Stomach (tissue), 9 donors: ENCODE results near the gene KLHL36. TPM values are rescaled to one million over a fixed set of nuclear protein-coding genes. Genes with fewer than 3 reads are reported as not detected.

Experiments
- DNase-seq, 2 donors: peaks; one replicate each; pipeline versions ENCODE4 v3.0.0 to v3.0.0-alpha.2; 2013 to 2019
- H3K27ac ChIP-seq, 5 donors: fragments of 200-600 bp in 4 of 5; sonication (generic) in 4 of 5; one replicate each; pipeline ENCODE4 v1.5.1; 2013 to 2019; ENCODE audit warnings: mild to moderate bottlenecking in 1 of 5, moderate library complexity in 1 of 5
- H3K27me3 ChIP-seq, 3 donors: fragments of 200-600 bp; sonication (generic); one replicate each; pipeline ENCODE4 v1.5.1; 2017 to 2019; ENCODE audit warnings: mixed run types in 1 of 3
- H3K36me3 ChIP-seq, 4 donors: fragments of 200-600 bp; sonication (generic); 1 replicate in 3 of 4; 2 replicates in 1 of 4; pipeline ENCODE4 v1.5.1; 2016 to 2019
- H3K4me1 ChIP-seq, 4 donors: fragments of 200-600 bp; sonication (generic); one replicate each; pipeline ENCODE4 v1.5.1; 2016 to 2019
- H3K4me3 ChIP-seq, 4 donors: fragments of 200-600 bp; sonication (generic) in 3 of 4; one replicate each; pipeline ENCODE4 v1.5.1; 2016 to 2019; ENCODE audit warnings: mild to moderate bottlenecking in 1 of 4
- H3K9me3 ChIP-seq, 4 donors: fragments of 200-600 bp; sonication (generic); one replicate each; pipeline ENCODE4 v1.5.1; 2016 to 2019
- EP300 ChIP-seq: sonication (generic); formaldehyde crosslinking; IDR thresholded peaks from one replicate; pipeline ENCODE4 v1.6.1; 2017; ENCODE audit warnings: antibody characterized with exemption
- POLR2A ChIP-seq, 4 donors: fragments of 450-650 bp; IDR thresholded peaks; one replicate each; pipeline ENCODE4 v1.6.1; 2016; ENCODE audit warnings: antibody characterized with exemption in 4 of 4, control low read depth in 2 of 4, mild to moderate bottlenecking in 1 of 4, moderate library complexity in 1 of 4
- POLR2AphosphoS5 ChIP-seq, 3 donors: sonication (generic); formaldehyde crosslinking; IDR thresholded peaks; one replicate each; pipeline ENCODE4 v1.6.1; 2016; ENCODE audit warnings: antibody characterized with exemption in 3 of 3
- WGBS, 5 donors: extraction: QIAGEN DNeasy Blood & Tissue Kit in 3 of 5; methylation state at CpG; one replicate each; pipeline versions ENCODE4 v1.1.5 to v1.1.7; 2013 to 2018; 5-methylcytosine and 5-hydroxymethylcytosine counted together
- intact Hi-C: fragments of 100-400 bp; cut with DNase I; formaldehyde crosslinking; loops from one replicate; pipeline ENCODE4 v1.15.1; 2023; ENCODE audit warnings: low total_unique reads
- polyA plus RNA-seq, 3 donors: library from polyadenylated mRNA; stranded (reverse); fragments of 200-250 nt; gene quantifications; one replicate each; pipeline ENCODE4 v1.2.3, GENCODE V29; 2013
- total RNA-seq, 5 donors: library from RNA; depleted of rRNA; stranded (reverse); fragments of >200 nt; gene quantifications; one replicate each; pipeline versions ENCODE4 v1.1.0 to v1.2.3, GENCODE V29; 2014 to 2016
- TF ChIP-seq, protein P1 (sequence below), 7 experiments: fragments of 450-650 bp in 4 of 7; fragments of 200-600 bp in 3 of 7; sonication (generic) in 3 of 7; IDR thresholded peaks; one replicate each; pipeline ENCODE4 v1.5.1; 2016 to 2019; ENCODE audit warnings: antibody characterized with exemption in 7 of 7, control low read depth in 2 of 7, mild to moderate bottlenecking in 1 of 7
- donor health status: healthy with polysubstance abuse.
- donor health status: Bipolar disorder and iron deficiency.
- donor health status: healthy.

Gene KLHL36
- total and polyA plus RNA-seq, 8 donors, result 10.5 to 62.4 (median 35.3) TPM

DNA sequence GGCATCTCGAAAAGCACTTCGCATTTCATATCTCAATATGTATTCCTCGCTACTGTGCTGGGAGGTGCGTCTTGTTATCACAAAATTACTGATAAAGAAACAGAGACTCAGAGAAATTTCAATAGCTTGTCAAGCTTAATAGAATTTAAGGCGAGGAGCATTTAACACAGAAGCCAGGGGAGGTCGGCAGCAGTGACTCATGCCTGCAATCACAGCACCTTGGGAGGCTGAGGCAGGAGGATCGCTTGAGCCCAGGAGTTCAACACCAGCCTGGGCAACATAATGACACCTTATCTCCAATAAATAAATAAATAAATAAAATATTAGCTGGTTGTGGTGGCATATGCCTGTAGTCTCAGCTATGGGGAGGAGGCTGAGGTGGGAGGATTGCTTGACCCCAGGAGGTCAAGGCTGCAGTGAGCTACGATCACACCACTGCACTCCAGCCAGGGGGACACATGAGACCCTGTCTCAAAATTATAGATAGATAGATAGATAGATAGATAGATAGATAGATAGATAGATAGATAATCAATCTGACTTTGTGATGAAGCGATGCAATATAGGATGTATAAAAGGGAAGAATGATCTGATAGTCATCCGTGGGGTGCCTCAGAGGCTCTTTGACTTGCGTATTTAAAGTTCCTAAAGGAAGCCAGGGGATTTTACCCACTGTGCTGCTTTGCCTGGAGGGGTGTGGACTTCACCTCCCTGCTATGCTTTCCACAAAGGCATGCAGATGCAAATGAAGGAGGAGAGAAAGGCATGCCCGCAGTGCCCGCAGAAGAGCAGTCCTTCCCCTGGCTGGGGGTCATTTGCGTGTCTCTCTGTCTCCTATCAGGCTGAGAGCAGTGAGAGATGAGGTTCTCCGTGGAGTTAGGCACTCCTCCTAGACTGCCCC lies 35.6 kb downstream of the KLHL36 start:
- no peaks in the 10 kb centered on the region for H3K4me1 ChIP-seq
- no peaks in the 10 kb centered on the region for H3K36me3 ChIP-seq
- no peak overlapping the region for H3K4me3 ChIP-seq
- no peaks in the 10 kb centered on the region for H3K9me3 ChIP-seq
- H3K27me3 ChIP-seq, result peaks cover 0 to 10% (median 0%) of the 10 kb centered on the region in 3 donors
- DNase-seq, result no peak
- intact Hi-C loops, result no loop called here
- no peak overlapping the region for H3K27ac ChIP-seq
- 42 to 59% (median 53%) methylated on average over 15 of the region's 15 CpGs for WGBS, 5 donors
- TF ChIP-seq POLR2A (IDR thresholded peaks at IDR 0.05), result no peak
- TF ChIP-seq POLR2AphosphoS5 (IDR thresholded peaks at IDR 0.05), result no peak
- no peak for TF ChIP-seq EP300
- TF ChIP-seq, protein P1, sequence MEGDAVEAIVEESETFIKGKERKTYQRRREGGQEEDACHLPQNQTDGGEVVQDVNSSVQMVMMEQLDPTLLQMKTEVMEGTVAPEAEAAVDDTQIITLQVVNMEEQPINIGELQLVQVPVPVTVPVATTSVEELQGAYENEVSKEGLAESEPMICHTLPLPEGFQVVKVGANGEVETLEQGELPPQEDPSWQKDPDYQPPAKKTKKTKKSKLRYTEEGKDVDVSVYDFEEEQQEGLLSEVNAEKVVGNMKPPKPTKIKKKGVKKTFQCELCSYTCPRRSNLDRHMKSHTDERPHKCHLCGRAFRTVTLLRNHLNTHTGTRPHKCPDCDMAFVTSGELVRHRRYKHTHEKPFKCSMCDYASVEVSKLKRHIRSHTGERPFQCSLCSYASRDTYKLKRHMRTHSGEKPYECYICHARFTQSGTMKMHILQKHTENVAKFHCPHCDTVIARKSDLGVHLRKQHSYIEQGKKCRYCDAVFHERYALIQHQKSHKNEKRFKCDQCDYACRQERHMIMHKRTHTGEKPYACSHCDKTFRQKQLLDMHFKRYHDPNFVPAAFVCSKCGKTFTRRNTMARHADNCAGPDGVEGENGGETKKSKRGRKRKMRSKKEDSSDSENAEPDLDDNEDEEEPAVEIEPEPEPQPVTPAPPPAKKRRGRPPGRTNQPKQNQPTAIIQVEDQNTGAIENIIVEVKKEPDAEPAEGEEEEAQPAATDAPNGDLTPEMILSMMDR (IDR thresholded peaks at IDR 0.05), result no peak

DNA sequence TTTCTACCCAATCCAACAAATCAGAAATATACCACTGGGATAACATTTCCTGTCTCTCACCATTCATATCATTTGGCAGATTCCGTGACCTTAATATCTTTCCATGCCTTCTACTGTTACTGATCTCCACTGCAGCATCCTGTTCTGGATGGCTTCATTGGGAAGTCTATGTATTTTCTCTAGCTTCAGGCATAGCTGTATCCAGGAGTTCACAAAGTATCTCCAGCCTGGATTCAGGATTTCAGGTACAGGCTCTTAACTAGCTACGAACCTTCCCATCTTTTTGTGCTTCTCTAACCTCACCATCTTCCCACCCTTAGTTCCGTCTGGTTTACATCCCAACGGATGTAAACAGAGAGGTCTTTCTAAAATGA lies 36.3 kb downstream of the KLHL36 start:
- intact Hi-C loops, result no loop called here
- no peak for TF ChIP-seq POLR2AphosphoS5 (IDR thresholded peaks at IDR 0.05)
- TF ChIP-seq, protein P1 (IDR thresholded peaks at IDR 0.05), result no peak
- TF ChIP-seq POLR2A (IDR thresholded peaks at IDR 0.05), result no peak
- TF ChIP-seq EP300, result no peak
- WGBS, 5 donors, result 85 to 94% (median 91%) methylated on average over 4 of the region's 4 CpGs

DNA sequence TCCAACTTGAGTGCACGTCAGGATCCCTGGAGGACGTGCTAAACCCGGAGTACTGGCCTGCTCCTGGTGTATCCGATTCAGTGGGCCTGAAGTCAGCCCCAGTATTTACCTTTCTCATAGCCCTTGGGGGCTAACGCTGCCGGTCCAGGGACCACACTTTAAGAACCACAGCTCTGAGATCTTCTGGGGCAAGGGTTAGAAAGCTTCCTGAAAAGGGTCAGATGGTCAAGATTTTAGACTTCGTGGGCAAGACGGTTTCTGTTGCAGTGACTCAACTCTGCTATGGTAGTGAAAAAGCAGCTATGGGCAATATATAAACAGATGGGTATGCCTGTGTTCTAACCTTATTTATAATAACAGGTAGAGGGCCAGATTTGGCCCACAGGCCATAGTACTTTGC lies 36.9 kb downstream of the KLHL36 start:
- WGBS, 5 donors, result 71 to 82% (median 74%) methylated on average over 8 of the region's 8 CpGs
- TF ChIP-seq POLR2AphosphoS5 (IDR thresholded peaks at IDR 0.05), result no peak
- TF ChIP-seq, protein P1 (IDR thresholded peaks at IDR 0.05), result no peak
- no peak for TF ChIP-seq EP300
- no peak for TF ChIP-seq POLR2A (IDR thresholded peaks at IDR 0.05)
- DNase-seq, result no peak
- no peak overlapping the region for H3K4me3 ChIP-seq
- H3K27ac ChIP-seq, result no peak overlapping the region
- intact Hi-C loops, result no loop called here
- no peaks in the 10 kb centered on the region for H3K9me3 ChIP-seq
- no peaks in the 10 kb centered on the region for H3K36me3 ChIP-seq
- H3K4me1 ChIP-seq, result no peaks in the 10 kb centered on the region
- H3K27me3 ChIP-seq, result peaks cover 0 to 10% (median 0%) of the 10 kb centered on the region in 3 donors

More for the DNA sequence above, 36.3 kb downstream of the KLHL36 start:
- no peak for DNase-seq
- Histone ChIP-seq H3K9me3 (no peaks in the 10 kb centered on the region), H3K4me3 (no peak overlapping the region), H3K27ac (no peak overlapping the region), H3K4me1 (no peaks in the 10 kb centered on the region), H3K36me3 (no peaks in the 10 kb centered on the region), H3K27me3 (peaks cover 0 to 10% (median 0%) of the 10 kb centered on the region in 3 donors)

DNA sequence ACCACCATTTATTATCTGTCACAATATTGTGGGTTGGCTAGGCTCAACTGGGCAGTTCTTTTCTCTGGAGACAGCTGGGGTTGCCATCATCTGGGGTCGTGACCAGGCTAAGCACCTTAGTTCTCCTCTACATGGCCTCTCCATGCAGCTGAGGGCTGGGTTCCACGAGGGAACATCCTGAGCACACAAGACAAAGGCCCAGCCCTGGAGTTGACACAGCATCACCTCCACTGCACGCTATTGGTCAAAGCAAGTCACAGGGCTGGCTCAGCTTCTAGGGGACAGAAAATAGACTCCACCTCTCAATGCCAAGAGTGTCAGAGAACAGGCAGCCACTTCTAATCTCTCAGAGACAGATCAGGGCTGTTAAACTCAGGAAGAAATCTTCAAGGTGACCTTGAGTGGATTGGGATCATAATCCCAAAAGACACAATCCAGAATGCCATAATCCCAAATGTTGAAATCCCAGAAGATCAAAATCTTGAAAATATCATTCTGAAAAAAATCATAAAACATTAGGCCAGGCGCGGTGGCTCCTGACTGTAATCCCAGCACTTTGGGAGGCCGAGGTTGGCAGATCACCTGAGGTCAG lies 38.5 kb downstream of the KLHL36 start:
- Histone ChIP-seq H3K4me1 (peaks cover 0 to 7% (median 0%) of the 10 kb centered on the region in 4 donors), H3K27ac (no peak overlapping the region), H3K4me3 (no peak overlapping the region), H3K27me3 (peaks cover 0 to 10% (median 0%) of the 10 kb centered on the region in 3 donors), H3K36me3 (no peaks in the 10 kb centered on the region), H3K9me3 (no peaks in the 10 kb centered on the region)
- intact Hi-C loops, result no loop called here
- WGBS, 5 donors, result 82 to 99% (median 84%) methylated on average over 5 to 6 of the region's 6 CpGs
- TF ChIP-seq POLR2A (IDR thresholded peaks at IDR 0.05) (no peak), EP300 (no peak)
- no peak for DNase-seq
